Lung (tissue), 12 donors: ENCODE data around the gene TMEM150A. TPM values are rescaled to one million over a fixed set of nuclear protein-coding genes. Genes with fewer than 3 reads are reported as not detected.
"Not testable (repeated sequence)": the region's sequence is repeated elsewhere in the genome, so short reads cannot be mapped to it uniquely, and the experiment has no call there.

Experiments used
- ATAC-seq: fragments of 200-7000 bp; cut with Tn5 transposase; one replicate; pipeline ENCODE4 v1.9.1; 2020; ENCODE audit warnings: moderate number of reproducible peaks; ENCODE audit not compliant: insufficient read depth, low FRiP score
- DNase-seq, 3 donors: peaks; one replicate each; pipeline ENCODE4 v3.0.0-alpha.2; 2013 to 2017
- H3K27ac ChIP-seq, 2 donors: one replicate each; pipeline ENCODE4 v1.5.1; 2013; ENCODE audit warnings: mild to moderate bottlenecking in 2 of 2, moderate library complexity in 2 of 2, control low read depth in 1 of 2, inconsistent platforms in 1 of 2, low read depth in 1 of 2, low read length in 1 of 2
- H3K27me3 ChIP-seq, 3 donors: one replicate each; pipeline ENCODE4 v1.5.1; 2013; ENCODE audit warnings: low read length in 2 of 3; ENCODE audit not compliant: control insufficient read depth in 3 of 3, insufficient read depth in 3 of 3
- H3K36me3 ChIP-seq, 4 donors: one replicate each; pipeline ENCODE4 v1.5.1; 2013; ENCODE audit warnings: low read length in 4 of 4, mild to moderate bottlenecking in 1 of 4, moderate library complexity in 1 of 4; ENCODE audit not compliant: control insufficient read depth in 4 of 4, insufficient read depth in 4 of 4
- H3K4me1 ChIP-seq, 5 donors: one replicate each; pipeline ENCODE4 v1.5.1; 2013; ENCODE audit warnings: low read length in 5 of 5, mild to moderate bottlenecking in 2 of 5, moderate library complexity in 1 of 5; ENCODE audit not compliant: control insufficient read depth in 5 of 5, insufficient read depth in 5 of 5
- H3K4me3 ChIP-seq: one replicate; pipeline ENCODE4 v1.5.1; 2013; ENCODE audit warnings: mild to moderate bottlenecking, control low read depth, moderate library complexity
- H3K9ac ChIP-seq, 2 donors: one replicate each; pipeline ENCODE4 v1.5.1; 2013; ENCODE audit warnings: low read length in 2 of 2, control low read depth in 1 of 2; ENCODE audit not compliant: insufficient read depth in 1 of 2
- H3K9me3 ChIP-seq, 4 donors: one replicate each; pipeline ENCODE4 v1.5.1; 2013; ENCODE audit warnings: low read length in 3 of 4, mild to moderate bottlenecking in 1 of 4, moderate library complexity in 1 of 4; ENCODE audit not compliant: control insufficient read depth in 4 of 4, insufficient read depth in 3 of 4
- WGBS, 2 donors: extraction: QIAGEN DNeasy Blood & Tissue Kit; methylation state at CpG; one replicate each; pipeline ENCODE4 v1.1.7; 2013; 5-methylcytosine and 5-hydroxymethylcytosine counted together
- polyA plus RNA-seq, 2 donors: library from polyadenylated mRNA; stranded (reverse); fragments of 200-250 nt; gene quantifications; one replicate each; pipeline ENCODE4 v1.2.1, GENCODE V29; 2013
- total RNA-seq, 2 donors: library from RNA; depleted of rRNA in 1 of 2; stranded (reverse); fragments of >200 nt in 1 of 2; gene quantifications; one replicate each; pipeline ENCODE4 v1.2.1, GENCODE V29; 2014 to 2021
- TF ChIP-seq, protein P1 (sequence below): IDR thresholded peaks from 2 replicates; pipeline ENCODE4 v1.5.1; 2012; ENCODE audit warnings: mild to moderate bottlenecking; ENCODE audit errors: control extremely low read depth, extremely low read depth
- donor health status: control.
- donor health status: control.
- donor health status: Bipolar disorder and iron deficiency.
- donor health status: healthy.
- donor health status: DM: yes; HTN: yes; CAD: no.

TMEM150A gene
- total and polyA plus RNA-seq, 4 donors, result 10.2 to 48.6 (median 31.8) TPM

GRCh38 chr2:85615413-85615728, 12.9 kb upstream of the TMEM150A start:
- DNase-seq (no peak), ATAC-seq (no peak)
- peaks cover 0 to 19% (median 10%) of the 10 kb centered on the region in 5 donors for H3K4me1 ChIP-seq
- H3K9ac ChIP-seq, result no peak overlapping the region
- H3K4me3 ChIP-seq, result no peak overlapping the region
- H3K27me3 ChIP-seq, result no peaks in the 10 kb centered on the region
- TF ChIP-seq, protein P1, sequence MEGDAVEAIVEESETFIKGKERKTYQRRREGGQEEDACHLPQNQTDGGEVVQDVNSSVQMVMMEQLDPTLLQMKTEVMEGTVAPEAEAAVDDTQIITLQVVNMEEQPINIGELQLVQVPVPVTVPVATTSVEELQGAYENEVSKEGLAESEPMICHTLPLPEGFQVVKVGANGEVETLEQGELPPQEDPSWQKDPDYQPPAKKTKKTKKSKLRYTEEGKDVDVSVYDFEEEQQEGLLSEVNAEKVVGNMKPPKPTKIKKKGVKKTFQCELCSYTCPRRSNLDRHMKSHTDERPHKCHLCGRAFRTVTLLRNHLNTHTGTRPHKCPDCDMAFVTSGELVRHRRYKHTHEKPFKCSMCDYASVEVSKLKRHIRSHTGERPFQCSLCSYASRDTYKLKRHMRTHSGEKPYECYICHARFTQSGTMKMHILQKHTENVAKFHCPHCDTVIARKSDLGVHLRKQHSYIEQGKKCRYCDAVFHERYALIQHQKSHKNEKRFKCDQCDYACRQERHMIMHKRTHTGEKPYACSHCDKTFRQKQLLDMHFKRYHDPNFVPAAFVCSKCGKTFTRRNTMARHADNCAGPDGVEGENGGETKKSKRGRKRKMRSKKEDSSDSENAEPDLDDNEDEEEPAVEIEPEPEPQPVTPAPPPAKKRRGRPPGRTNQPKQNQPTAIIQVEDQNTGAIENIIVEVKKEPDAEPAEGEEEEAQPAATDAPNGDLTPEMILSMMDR, result no peak
- H3K36me3 ChIP-seq, result peaks cover 0 to 13% (median 6%) of the 10 kb centered on the region in 4 donors
- WGBS, 2 donors, result 87 to 89% methylated on average over 17 of the region's 17 CpGs
- peak overlapping the region in 1 of 2 donors; percentile 70 for H3K27ac ChIP-seq
- H3K9me3 ChIP-seq, result no peaks in the 10 kb centered on the region

DNA sequence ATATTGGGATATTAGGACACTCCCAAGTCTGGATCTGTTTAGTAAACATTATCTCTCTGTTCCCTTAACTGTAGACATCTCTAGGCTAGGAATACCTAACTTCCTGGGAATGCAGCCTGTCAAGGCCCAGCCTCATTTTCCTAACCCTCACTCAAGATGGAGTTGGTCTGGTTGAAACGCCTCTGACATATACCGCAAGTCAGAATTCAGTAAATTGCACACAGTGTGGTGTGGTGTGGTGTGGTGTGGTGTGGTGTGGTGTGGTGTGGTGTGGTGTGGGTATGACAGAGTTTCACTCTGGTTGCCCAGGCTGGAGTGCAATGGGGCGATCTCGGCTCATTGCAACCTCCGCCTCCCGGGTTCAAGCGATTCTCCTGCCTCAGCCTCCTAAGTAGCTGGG, 12.3 kb upstream of the TMEM150A start:
- H3K27ac ChIP-seq, H3K4me3 ChIP-seq, H3K9ac ChIP-seq, ATAC-seq, H3K27me3 ChIP-seq, DNase-seq, H3K9me3 ChIP-seq: not testable (repeated sequence)
- WGBS, 2 donors, result 95 to 96% methylated on average over 7 of the region's 7 CpGs
- H3K4me1 ChIP-seq, result peaks cover 0 to 23% (median 12%) of the 10 kb centered on the region in 5 donors
- peaks cover 0 to 16% (median 5%) of the 10 kb centered on the region in 4 donors for H3K36me3 ChIP-seq

DNA sequence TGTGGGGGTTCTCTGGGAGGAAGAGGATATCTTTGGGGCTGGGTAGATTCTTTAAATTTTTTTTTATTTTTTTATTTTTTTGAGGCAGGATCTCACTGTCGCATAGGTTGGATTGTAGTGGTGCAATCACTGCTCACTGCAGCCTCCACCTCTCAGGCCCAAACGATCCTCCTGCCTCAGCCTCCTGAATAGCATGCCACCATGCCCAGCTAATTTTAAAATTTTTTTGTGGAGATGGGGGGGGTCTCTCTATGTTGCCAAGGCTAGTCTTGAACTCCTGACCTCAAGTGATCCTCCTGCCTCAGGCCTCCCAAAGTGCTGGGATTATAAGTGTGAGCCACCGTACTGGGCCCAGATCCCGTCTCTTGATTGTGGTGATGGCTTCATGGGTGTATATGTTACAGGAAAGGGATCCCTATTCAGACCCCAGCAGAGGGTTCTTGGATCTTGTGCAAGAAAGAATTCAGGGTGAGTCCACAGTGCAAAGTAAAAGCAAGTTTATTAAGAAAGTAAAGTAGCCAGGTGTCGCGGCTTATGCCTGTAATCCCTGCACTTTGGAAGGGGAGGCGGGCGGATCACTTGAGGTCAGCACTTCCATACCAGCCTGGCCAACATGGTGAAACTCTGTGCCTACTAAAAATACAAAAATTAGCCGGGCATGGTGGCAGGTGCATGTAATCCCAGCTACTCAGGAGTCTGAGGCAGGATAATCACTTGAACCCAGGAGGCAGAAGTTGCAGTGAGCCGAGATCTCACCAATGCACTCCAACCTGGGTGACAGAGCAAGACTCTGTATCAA, 11.4 kb upstream of the TMEM150A start:
- TF ChIP-seq, protein P1, result no peak
- DNase-seq, result no peak
- WGBS, 2 donors, result 92 to 93% methylated on average over 10 of the region's 10 CpGs
- Histone ChIP-seq H3K27ac (no peak overlapping the region), H3K27me3 (no peaks in the 10 kb centered on the region), H3K4me3 (no peak overlapping the region), H3K9me3 (no peaks in the 10 kb centered on the region), H3K9ac (no peak overlapping the region), H3K4me1 (peaks cover 0 to 23% (median 12%) of the 10 kb centered on the region in 5 donors), H3K36me3 (peaks cover 0 to 13% (median 9%) of the 10 kb centered on the region in 4 donors)
- no peak for ATAC-seq

DNA sequence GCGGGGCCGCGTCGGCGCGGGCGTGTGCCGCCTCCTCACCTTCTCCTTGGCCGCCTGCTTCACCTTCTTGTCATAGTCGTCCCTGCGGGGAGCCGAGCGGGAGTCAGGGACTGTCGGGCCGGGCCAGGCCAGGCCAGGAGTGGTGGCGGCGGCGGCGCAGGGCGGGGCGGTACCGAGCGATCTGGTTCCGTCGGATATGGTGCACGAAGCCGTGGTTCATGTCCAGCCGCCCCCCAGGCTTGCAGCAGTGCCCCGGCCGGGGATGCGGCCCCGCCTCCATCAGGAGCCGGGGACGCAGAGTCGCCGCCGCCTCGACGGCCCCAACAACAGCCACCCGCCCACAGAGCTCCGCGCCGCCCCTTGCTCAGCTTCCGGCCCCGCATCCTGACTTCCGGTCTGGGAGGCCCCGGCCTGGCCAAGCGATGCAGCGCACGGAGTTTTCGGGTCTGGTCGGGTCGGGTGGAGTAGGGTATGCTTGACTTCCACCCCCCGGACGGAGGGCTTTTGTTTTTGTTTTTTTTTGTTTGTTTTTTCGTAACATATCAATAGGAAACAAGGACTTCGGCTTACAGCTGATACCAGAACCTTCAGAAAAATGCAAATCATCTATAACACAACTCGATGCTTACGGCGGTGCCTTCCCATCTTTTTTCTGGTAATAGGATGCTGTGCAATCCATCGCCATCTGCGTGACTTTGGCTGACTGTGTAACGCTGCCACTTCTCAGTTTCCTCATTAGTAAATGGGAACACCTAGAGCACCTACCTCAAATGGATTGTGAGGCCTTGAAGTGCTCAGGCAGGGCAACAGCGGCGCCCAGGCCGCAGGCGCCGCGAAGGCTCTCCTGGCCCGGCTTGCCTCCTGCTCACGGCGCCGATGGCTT, 9.4 kb upstream of the TMEM150A start, which contains the start of gene C2orf68:
C2orf68 (minus strand) TSS at position 362 of the 883 bp plus-strand sequence; CDS start at position 280, 82 bp downstream.
- 8 to 10% methylated on average over 63 to 73 of the region's 73 CpGs for WGBS, 2 donors
- peaks cover 0 to 26% (median 12%) of the 10 kb centered on the region in 4 donors for H3K36me3 ChIP-seq
- H3K27me3 ChIP-seq, result no peaks in the 10 kb centered on the region
- H3K4me1 ChIP-seq, result peaks cover 0 to 15% (median 8%) of the 10 kb centered on the region in 5 donors
- DNase-seq (peak; percentile 94 to 96 (median 95)), ATAC-seq (peak; percentile 84)
- H3K4me3 ChIP-seq, result peak within 1 kb of the TSS; percentile 70
- peak within 1 kb of the TSS; percentile 86 to 93 for H3K27ac ChIP-seq
- TF ChIP-seq, protein P1, result no peak
- H3K9ac ChIP-seq, result peak within 1 kb of the TSS; percentile 77 to 91
- no peaks in the 10 kb centered on the region for H3K9me3 ChIP-seq
